NT2/D1 (cell line): Measurements from ENCODE around the gene LRRC59.
A peak's percentile ranks its signal among the peaks of the same experiment; 100 is the strongest.

Source experiments
- DNase-seq: peaks from one replicate; pipeline ENCODE4 v3.0.0-alpha.2; 2011; ENCODE audit warnings: low read depth, low spot score
- H3K27me3 ChIP-seq: 2 replicates; pipeline ENCODE4 v1.6.0; 2011; ENCODE audit warnings: mild to moderate bottlenecking; ENCODE audit not compliant: insufficient read length, insufficient read depth
- H3K36me3 ChIP-seq: 2 replicates; pipeline ENCODE4 v1.6.1; 2011; ENCODE audit warnings: mild to moderate bottlenecking, low read length, mixed read lengths; ENCODE audit not compliant: insufficient read depth, insufficient read length
- H3K4me1 ChIP-seq: 2 replicates; pipeline ENCODE4 v1.5.1; 2011; ENCODE audit not compliant: insufficient read depth, insufficient read length
- H3K4me3 ChIP-seq: 2 replicates; pipeline ENCODE4 v1.5.1; 2011; ENCODE audit warnings: low read depth; ENCODE audit not compliant: insufficient read length
- H3K9ac ChIP-seq: 2 replicates; pipeline ENCODE4 v1.6.0; 2011; ENCODE audit warnings: low read depth; ENCODE audit not compliant: insufficient read length
- H3K9me3 ChIP-seq: 2 replicates; pipeline ENCODE4 v1.5.1; 2011; ENCODE audit warnings: mild to moderate bottlenecking, low read length; ENCODE audit not compliant: insufficient read depth
- SUZ12 ChIP-seq: IDR thresholded peaks from 2 replicates; pipeline ENCODE4 v1.6.1; 2011; ENCODE audit not compliant: insufficient read length, insufficient read depth; ENCODE audit errors: extremely low read depth
- YY1 ChIP-seq: IDR thresholded peaks from 2 replicates; pipeline ENCODE4 v1.6.1; 2011; ENCODE audit not compliant: insufficient read length, insufficient read depth
- ZNF274 ChIP-seq: IDR thresholded peaks from 2 replicates; pipeline ENCODE4 v1.6.1; 2011; ENCODE audit warnings: mild to moderate bottlenecking, low read depth, low read length

The LRRC59 gene

DNA sequence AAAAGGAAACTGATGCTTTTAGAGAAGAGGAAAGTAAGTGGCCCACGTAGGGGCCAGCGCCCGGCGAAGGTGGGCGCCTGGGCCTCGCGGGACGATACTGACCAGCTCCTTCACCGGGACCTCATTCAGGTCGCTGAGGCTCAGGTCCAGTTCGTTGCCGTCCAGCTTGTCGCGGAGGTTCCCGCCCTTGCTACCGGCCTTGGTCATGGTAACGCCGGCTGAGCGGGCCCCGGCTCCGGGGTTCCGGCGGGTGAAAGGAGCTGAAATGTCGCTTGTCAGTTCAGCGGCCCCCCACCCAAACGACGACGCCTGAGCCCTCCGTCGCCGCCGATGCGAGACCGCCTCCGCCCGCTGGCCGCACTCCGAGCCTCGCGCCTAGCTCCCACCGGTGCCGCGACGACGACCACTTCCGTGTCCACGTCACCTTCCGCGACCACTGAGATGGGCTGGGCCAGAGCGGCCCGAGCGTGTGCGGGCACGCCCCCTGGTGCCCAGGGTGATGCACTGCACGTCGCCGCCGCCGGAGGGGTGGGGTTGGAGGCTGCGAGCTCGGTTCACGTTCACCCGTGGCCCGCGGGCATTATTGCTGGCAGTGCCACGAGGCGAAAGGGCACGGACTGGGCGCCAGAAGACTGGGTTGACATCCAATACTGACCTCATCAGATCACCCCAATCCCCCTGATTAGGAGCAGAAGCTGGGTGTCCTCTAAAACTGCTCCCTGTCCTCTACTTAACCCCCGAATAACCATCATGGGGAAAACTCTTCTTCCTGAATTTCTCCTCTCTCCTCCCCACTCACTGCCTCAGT is at the start of gene LRRC59:
Gene LRRC59, minus strand, starts transcription at position 413 of the 808 bp plus-strand sequence. Its CDS starts 206 bp downstream, at position 207.
- no peaks in the 10 kb centered on the region for H3K4me1 ChIP-seq
- peak within 1 kb of the TSS; percentile 99 for H3K4me3 ChIP-seq
- H3K9ac ChIP-seq: peak within 1 kb of the TSS; percentile 97
- TF ChIP-seq YY1: peak; percentile 10
- TF ChIP-seq ZNF274: no peak
- no peaks in the 10 kb centered on the region for H3K27me3 ChIP-seq
- peaks cover 40% of the 10 kb centered on the region for H3K36me3 ChIP-seq
- no peaks in the 10 kb centered on the region; the same call in 1 of the 2 replicates for H3K9me3 ChIP-seq
- DNase-seq: peak; percentile 51

DNA sequence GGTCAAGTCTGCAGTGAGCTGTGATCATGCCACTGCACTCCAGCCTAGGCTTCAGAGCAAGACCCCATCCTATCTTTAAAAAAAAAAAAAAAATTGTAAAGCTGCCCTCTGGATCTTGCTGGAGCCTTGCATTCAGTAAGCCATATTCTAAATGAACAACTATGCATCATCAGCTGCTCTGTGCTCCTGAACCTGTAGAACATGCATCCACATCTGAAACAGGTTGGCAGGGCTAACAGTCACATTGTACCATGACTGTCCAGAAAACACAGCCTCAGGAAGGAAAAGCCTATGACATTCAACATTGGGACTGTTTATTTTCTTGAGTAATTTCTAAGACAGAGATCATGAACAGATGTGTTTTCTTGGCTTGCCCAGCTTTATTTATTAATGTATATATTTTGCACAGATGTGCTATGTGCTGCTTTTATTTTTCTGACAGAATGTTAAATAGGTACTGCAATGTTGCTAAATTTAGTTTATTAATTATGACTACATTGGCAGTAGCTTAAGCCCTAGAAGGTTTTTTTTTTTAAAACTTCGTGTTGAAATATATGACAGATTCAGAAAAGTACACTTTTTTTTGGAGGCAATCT is 48.5 kb upstream of the LRRC59 start:
- no peaks in the 10 kb centered on the region for H3K36me3 ChIP-seq

DNA sequence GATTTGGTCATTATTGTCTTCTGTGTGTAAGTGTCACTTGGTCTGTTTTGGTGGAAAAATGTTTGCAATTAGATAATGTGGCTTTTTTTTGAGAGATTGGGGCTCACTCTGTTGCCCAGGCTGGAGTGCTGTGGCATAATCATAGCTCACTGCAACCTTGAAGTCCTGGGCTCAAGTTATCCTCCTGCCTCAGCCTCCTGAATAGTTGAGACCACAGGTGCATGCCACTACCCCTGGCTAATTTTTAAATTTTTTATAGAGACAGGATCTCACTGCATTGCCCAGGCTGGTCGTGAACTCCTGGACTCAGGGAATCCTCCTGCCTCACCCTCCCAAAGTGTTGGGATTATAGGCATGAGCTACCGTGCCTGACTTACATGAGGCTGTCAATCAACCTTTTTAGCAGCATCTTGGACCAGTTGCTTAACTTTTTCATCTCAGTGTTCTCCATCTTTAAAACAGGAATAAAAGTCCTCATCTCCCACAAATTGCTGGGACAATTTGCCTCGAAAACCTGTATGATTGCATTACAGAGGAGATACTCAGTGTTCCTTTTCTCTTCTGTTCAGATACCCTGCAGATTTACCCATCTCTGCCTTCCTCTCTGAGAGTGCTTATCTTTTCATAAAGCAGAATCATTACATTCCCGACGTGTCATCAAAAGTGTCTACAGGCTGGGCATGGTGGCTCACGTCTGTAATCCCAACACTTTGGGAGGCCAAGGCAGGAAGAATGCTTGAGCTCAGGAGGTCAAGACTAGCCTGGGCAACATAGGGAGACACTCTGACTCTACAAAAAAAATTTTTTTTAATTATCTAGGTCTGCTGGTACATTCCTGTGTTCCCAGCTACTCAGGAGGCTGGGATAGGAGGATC is 47.8 kb upstream of the LRRC59 start:
- no peaks in the 10 kb centered on the region for H3K27me3 ChIP-seq
- peaks cover 6% of the 10 kb centered on the region for H3K4me1 ChIP-seq
- no peaks in the 10 kb centered on the region for H3K9me3 ChIP-seq
- no peak overlapping the region for H3K9ac ChIP-seq
- no peak for TF ChIP-seq SUZ12
- no peak for TF ChIP-seq YY1
- no peak for TF ChIP-seq ZNF274
- no peak for DNase-seq
- H3K4me3 ChIP-seq: no peak overlapping the region
- peaks cover 5% of the 10 kb centered on the region for H3K36me3 ChIP-seq

More for the DNA sequence above, 48.5 kb upstream of the LRRC59 start:
- no peak for DNase-seq
- Histone ChIP-seq H3K9me3 (no peaks in the 10 kb centered on the region), H3K4me3 (no peak overlapping the region), H3K9ac (no peak overlapping the region), H3K27me3 (no peaks in the 10 kb centered on the region), H3K4me1 (peaks cover under 1% of the 10 kb centered on the region)
- no peak for TF ChIP-seq SUZ12
- no peak for TF ChIP-seq YY1
- no peak for TF ChIP-seq ZNF274

DNA sequence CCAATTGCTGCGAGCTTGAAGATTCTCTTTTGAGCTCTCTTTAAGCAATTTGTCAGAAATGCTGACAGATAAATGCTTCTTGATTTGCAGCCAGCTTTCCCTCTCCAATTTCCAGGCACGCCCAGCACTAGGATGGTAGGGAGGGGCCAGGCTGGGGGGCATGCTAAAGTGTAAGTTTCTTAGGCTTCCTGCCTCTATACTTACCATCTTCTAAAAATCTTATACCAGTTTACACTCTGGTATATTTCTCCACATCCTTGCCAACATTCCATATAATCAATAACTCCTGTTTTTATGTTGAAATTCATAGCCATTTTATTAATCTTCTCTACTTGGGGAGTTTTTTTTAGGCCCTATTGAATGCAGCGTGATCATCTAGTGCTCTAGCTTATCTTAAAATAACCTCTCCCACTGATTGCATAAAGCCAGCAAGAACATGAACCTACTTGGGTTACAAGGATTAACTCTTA is 46.2 kb upstream of the LRRC59 start:
- no peak for TF ChIP-seq YY1
- no peak for TF ChIP-seq SUZ12
- no peak for TF ChIP-seq ZNF274

DNA sequence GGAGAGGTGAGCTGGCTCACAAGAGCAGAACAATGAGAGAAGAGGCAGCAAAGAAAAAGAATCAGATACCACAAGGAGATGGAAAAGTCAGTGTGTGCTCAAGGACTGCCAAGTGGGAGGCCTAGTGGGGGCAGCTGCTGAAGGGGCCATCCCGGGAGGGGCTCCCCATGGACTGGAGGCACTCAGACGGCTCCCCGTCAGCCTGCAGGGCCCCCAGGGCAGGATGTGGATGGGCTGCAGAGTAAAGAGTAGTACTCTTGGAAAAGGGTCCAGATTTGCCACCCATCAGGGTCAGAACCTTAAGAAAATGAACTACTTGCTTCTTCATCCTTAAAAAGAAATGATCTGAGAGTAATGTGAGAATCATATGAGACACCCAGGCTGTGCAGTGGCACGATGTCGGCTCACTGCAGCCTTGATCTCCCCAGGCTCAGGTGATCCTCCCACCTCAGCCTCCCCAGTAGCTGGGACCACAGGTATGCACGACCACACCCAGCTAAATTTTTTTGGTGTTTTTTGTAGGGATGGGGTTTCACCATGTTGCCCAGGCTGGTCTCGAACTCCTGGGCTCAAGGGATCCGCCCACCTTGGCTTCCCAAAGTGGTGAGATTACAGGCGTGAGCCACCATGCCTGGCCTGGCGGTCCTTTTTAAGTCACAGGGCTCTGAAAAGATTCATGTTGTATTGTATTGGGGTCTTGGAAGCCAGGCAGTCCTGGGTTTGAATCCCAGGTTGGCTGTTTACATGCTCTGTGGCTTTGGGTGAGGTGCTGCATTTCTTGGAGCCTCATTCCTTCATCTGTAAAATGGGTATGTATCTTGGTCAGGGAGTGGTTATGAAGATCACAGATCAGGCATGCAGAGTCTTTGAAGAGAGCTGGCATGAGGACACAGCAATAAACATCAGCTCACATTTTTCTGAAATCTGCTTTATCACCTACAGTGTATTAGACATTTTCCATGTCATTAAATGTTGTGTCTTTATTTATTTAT is 43.8 kb upstream of the LRRC59 start:
- Histone ChIP-seq H3K27me3 (no peaks in the 10 kb centered on the region), H3K9me3 (no peaks in the 10 kb centered on the region), H3K9ac (no peak overlapping the region), H3K4me1 (peaks cover 8% of the 10 kb centered on the region), H3K36me3 (peaks cover 6% of the 10 kb centered on the region), H3K4me3 (no peak overlapping the region)
- DNase-seq: no peak
- TF ChIP-seq YY1 (no peak), SUZ12 (no peak), ZNF274 (no peak)

More for the DNA sequence above, 46.2 kb upstream of the LRRC59 start:
- DNase-seq: no peak
- Histone ChIP-seq H3K36me3 (peaks cover 6% of the 10 kb centered on the region), H3K9me3 (no peaks in the 10 kb centered on the region), H3K4me3 (no peak overlapping the region), H3K27me3 (no peaks in the 10 kb centered on the region), H3K9ac (no peak overlapping the region), H3K4me1 (peaks cover 8% of the 10 kb centered on the region)

DNA sequence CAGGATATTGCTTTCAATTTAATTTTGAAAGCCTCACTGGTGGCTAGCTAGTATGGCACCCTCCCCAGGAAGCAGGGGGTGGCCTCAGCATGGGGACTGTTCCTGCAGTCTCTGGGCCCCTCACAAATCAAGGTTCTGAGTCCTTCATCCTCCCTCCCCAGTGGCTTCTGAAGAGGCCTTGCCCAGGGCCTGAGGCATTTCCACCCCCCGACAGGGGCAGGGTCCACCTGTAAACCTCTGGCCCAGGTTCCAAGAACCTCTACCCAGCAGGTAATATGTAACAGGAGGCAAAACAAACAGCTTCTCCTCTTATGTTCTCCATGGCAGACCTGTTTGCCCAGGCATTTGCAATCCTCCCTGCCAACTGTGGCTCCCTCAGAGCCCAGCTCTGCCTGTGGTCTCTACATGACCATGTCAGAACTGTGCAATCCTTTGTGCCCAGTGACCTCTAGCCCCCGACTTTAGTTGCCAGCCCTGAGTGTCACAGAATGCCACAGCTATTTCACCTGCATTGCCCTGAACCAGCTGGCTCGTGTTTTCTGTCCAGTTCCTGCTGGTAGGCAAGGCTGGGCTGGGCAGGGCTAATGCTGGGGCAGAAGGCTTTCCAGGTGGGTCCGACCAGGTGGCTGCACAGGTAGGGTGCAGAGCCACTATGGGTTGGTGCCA is 43.0 kb upstream of the LRRC59 start:
- peaks cover 8% of the 10 kb centered on the region for H3K4me1 ChIP-seq
- no peak overlapping the region for H3K9ac ChIP-seq
- H3K9me3 ChIP-seq: no peaks in the 10 kb centered on the region
- TF ChIP-seq YY1 (no peak), ZNF274 (no peak), SUZ12 (no peak)
- H3K36me3 ChIP-seq: peaks cover 6% of the 10 kb centered on the region
- no peak overlapping the region for H3K4me3 ChIP-seq
- no peak for DNase-seq
- H3K27me3 ChIP-seq: no peaks in the 10 kb centered on the region
